Measurements from ENCODE around the gene FOLR1.

The FOLR1 gene

DNA sequence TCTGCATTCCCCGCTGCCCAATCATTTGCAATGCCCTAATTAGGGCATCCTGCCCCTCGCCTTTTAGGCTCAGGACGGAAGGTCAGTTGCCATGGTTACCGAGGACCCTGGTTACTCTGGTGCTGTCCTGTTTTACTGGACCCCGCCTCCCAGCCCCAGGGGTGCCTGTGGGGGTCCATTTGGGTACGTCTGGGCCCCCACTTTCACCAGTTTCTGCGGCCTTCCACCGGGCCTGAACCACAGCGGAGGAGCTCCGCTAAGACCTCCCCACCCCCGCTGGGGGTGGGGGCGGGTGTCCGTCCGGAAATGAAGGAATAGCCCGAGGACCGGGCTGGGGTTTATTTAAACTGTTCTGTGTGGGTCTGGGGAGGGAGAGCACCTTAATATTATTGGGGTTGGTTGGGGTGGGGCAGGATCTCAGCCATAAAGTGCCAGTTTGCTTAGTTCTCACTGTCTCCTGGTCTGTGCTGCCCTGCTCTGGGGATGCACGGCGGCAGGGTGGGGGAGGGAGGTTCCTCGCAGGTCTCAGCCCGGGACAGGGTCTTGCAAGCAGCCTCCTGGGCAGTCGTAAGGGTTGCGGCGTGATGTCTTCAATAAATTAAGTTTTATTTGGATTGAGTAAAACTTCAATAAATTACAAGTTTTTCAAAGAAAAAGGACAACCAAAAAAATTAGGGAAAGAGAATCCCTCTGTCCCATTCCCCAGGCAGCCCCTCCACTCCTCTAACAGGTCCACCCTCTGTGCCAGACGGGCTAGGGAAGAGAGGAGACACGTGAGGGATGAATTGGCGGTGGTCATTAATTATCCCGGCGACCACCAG lies 46.8 kb downstream of the FOLR1 start:
- Histone ChIP-seq H3K9me3 (ENCODE audit: low read length) (no peaks in the 10 kb centered on the region), H3K4me1 (ENCODE audit: insufficient read depth, low read length, severe bottlenecking) (no peaks in the 10 kb centered on the region), H3K27ac (ENCODE audit: low read depth, low read length, poor library complexity, severe bottlenecking) (no peak overlapping the region), H3F3A (ENCODE audit: insufficient read depth, low read length) (no peaks in the 10 kb centered on the region), H2AFZ (ENCODE audit: low read length) (no peak overlapping the region), H3K79me2 (ENCODE audit: insufficient read depth, low read length) (no peaks in the 10 kb centered on the region), H3K9me2 (ENCODE audit: low read depth, low read length) (no peaks in the 10 kb centered on the region), H4K20me1 (ENCODE audit: insufficient read depth, low read length) (no peaks in the 10 kb centered on the region), H3K27me3 (ENCODE audit: insufficient read depth, low read length) (no peaks in the 10 kb centered on the region), H3K9ac (ENCODE audit: low read length) (no peak overlapping the region), H3K4me2 (ENCODE audit: low read length) (no peak overlapping the region), H3K4me3 (ENCODE audit: low read depth, low read length, poor library complexity, severe bottlenecking) (no peak overlapping the region), H3K36me3 (ENCODE audit: insufficient read depth, low read length) (peaks cover 50% of the 10 kb centered on the region)
- TF ChIP-seq EZH2 (IDR thresholded peaks at IDR 0.05; ENCODE audit: borderline replicate concordance, low read length) = no peak
- TF ChIP-seq, protein P1, sequence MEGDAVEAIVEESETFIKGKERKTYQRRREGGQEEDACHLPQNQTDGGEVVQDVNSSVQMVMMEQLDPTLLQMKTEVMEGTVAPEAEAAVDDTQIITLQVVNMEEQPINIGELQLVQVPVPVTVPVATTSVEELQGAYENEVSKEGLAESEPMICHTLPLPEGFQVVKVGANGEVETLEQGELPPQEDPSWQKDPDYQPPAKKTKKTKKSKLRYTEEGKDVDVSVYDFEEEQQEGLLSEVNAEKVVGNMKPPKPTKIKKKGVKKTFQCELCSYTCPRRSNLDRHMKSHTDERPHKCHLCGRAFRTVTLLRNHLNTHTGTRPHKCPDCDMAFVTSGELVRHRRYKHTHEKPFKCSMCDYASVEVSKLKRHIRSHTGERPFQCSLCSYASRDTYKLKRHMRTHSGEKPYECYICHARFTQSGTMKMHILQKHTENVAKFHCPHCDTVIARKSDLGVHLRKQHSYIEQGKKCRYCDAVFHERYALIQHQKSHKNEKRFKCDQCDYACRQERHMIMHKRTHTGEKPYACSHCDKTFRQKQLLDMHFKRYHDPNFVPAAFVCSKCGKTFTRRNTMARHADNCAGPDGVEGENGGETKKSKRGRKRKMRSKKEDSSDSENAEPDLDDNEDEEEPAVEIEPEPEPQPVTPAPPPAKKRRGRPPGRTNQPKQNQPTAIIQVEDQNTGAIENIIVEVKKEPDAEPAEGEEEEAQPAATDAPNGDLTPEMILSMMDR (IDR thresholded peaks at IDR 0.05; ENCODE audit: low read length) = no peak

DNA sequence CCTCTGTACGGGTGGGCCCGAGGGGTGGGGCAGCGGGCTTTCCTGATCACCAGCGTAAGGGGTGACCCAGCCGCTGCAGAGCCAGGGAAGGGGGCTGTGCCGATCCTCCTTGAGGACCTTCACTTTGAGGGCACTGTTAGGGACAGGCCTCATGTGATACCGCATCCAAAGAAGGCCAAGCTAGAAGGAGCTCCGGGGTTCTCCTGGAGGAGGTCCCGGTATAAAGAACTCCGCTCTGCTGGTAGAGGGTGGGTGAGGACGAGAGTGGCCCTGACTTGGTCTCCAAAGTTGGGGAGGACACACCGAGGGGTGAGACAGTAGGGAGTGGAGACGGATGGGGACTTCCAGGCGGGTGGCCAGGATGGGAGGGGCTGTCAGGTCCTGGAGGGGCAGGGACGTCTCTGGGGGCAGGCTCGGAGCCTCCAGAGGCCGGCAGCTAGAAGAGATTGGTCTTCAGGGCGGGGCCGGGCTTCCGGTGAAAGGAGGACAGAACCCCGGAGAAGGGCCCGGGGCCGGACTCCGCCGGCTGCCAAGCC lies 47.4 kb downstream of the FOLR1 start:
- Histone ChIP-seq H3K9me2 (ENCODE audit: low read depth, low read length) (no peaks in the 10 kb centered on the region), H3K9ac (ENCODE audit: low read length) (no peak overlapping the region), H3K4me2 (ENCODE audit: low read length) (no peak overlapping the region), H3K79me2 (ENCODE audit: insufficient read depth, low read length) (no peaks in the 10 kb centered on the region), H2AFZ (ENCODE audit: low read length) (no peak overlapping the region), H3K4me3 (ENCODE audit: low read depth, low read length, poor library complexity, severe bottlenecking) (no peak overlapping the region), H3F3A (ENCODE audit: insufficient read depth, low read length) (no peaks in the 10 kb centered on the region), H3K9me3 (ENCODE audit: low read length) (no peaks in the 10 kb centered on the region), H3K27me3 (ENCODE audit: insufficient read depth, low read length) (no peaks in the 10 kb centered on the region), H3K27ac (ENCODE audit: low read depth, low read length, poor library complexity, severe bottlenecking) (no peak overlapping the region), H3K36me3 (ENCODE audit: insufficient read depth, low read length) (peaks cover 44% of the 10 kb centered on the region), H4K20me1 (ENCODE audit: insufficient read depth, low read length) (no peaks in the 10 kb centered on the region), H3K4me1 (ENCODE audit: insufficient read depth, low read length, severe bottlenecking) (no peaks in the 10 kb centered on the region)
- TF ChIP-seq, protein P1 (IDR thresholded peaks at IDR 0.05; ENCODE audit: low read length) = no peak
- no peak for TF ChIP-seq EZH2 (IDR thresholded peaks at IDR 0.05; ENCODE audit: borderline replicate concordance, low read length)

DNA sequence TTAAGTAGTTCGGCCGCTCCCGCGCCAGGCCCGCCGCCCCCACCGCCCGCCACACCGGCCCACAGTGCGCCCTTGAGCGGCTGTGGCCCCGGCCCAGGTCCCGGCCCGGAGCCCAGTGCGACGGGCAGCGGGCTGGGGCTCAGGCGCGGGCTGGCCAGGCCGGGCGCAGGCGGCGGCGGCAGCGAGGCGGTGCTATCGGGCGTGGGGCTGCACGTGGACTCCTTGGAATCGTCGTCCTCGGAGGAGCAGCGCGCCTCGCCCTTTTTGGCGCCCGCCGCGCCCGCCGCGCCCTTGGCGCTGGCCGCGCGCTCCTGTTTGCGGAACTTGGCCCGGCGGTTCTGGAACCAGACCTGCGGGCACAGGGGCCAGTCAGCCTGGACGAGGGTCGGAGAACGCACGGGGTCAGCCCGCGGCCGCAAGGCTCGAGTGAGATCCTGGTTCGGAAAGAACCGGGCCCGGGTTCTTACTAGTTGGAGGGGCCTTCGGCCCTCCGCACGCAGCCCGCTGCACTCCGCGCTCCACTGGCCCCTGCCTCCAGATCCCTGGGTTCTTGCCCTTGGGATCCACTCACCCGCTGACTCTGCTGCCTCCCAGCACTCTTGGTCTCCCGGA lies 48.0 kb downstream of the FOLR1 start:
- no peak overlapping the region for H3K4me2 ChIP-seq (ENCODE audit: low read length)
- no peaks in the 10 kb centered on the region for H3F3A ChIP-seq (ENCODE audit: insufficient read depth, low read length)
- no peaks in the 10 kb centered on the region for H3K9me3 ChIP-seq (ENCODE audit: low read length)
- H3K9me2 ChIP-seq (ENCODE audit: low read depth, low read length) = no peaks in the 10 kb centered on the region
- H3K79me2 ChIP-seq (ENCODE audit: insufficient read depth, low read length) = no peaks in the 10 kb centered on the region
- H3K4me3 ChIP-seq (ENCODE audit: low read depth, low read length, poor library complexity, severe bottlenecking) = no peak overlapping the region
- H3K27ac ChIP-seq (ENCODE audit: low read depth, low read length, poor library complexity, severe bottlenecking) = no peak overlapping the region
- no peaks in the 10 kb centered on the region for H4K20me1 ChIP-seq (ENCODE audit: insufficient read depth, low read length)
- no peaks in the 10 kb centered on the region for H3K27me3 ChIP-seq (ENCODE audit: insufficient read depth, low read length)
- H3K9ac ChIP-seq (ENCODE audit: low read length) = no peak overlapping the region
- H3K4me1 ChIP-seq (ENCODE audit: insufficient read depth, low read length, severe bottlenecking) = no peaks in the 10 kb centered on the region
- H3K36me3 ChIP-seq (ENCODE audit: insufficient read depth, low read length) = peaks cover 38% of the 10 kb centered on the region
- TF ChIP-seq, protein P1 (IDR thresholded peaks at IDR 0.05; ENCODE audit: low read length) = no peak
- no peak for TF ChIP-seq EZH2 (IDR thresholded peaks at IDR 0.05; ENCODE audit: borderline replicate concordance, low read length)
- no peak overlapping the region for H2AFZ ChIP-seq (ENCODE audit: low read length)
